Fibroblast of lung (primary cell): ENCODE measurements around the gene AANAT.

ENCODE experiments used
- EZH2 ChIP-seq: IDR thresholded peaks from 2 replicates; pipeline ENCODE4 v1.5.1; 2012; ENCODE audit warnings: low read length, control low read depth, mild to moderate bottlenecking; ENCODE audit errors: missing control alignments
- TF ChIP-seq, protein P1 (sequence below), 2 donors: IDR thresholded peaks in 1 of 2; conservative IDR thresholded peaks in 1 of 2; 1 replicate in 1 of 2; 2 replicates in 1 of 2; pipeline ENCODE4 v1.5.1; 2011 to 2012; ENCODE audit warnings: low read length in 2 of 2, control low read depth in 1 of 2, inconsistent platforms in 1 of 2, low read depth in 1 of 2, mild to moderate bottlenecking in 1 of 2

DNA sequence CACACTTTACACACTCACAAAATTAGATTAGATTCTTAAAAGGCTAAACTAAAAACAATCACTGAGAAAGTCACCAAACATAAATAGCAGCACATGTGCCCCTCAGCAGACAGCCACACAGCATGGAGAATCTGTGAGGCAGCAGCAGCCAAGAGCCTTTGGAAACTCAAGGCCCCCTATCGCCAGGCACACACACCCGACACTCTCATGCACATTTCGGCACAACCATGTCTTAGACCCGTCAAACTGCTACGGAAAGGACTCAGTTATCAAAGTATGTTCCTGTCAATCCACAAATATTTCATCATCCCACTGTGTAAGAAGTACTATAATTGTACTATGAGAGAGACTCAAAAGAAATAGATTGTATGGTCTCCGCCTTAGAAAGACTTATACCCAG lies 35.4 kb upstream of the AANAT start:
- TF ChIP-seq, protein P1, sequence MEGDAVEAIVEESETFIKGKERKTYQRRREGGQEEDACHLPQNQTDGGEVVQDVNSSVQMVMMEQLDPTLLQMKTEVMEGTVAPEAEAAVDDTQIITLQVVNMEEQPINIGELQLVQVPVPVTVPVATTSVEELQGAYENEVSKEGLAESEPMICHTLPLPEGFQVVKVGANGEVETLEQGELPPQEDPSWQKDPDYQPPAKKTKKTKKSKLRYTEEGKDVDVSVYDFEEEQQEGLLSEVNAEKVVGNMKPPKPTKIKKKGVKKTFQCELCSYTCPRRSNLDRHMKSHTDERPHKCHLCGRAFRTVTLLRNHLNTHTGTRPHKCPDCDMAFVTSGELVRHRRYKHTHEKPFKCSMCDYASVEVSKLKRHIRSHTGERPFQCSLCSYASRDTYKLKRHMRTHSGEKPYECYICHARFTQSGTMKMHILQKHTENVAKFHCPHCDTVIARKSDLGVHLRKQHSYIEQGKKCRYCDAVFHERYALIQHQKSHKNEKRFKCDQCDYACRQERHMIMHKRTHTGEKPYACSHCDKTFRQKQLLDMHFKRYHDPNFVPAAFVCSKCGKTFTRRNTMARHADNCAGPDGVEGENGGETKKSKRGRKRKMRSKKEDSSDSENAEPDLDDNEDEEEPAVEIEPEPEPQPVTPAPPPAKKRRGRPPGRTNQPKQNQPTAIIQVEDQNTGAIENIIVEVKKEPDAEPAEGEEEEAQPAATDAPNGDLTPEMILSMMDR (conservative IDR thresholded peaks at IDR 0.05 in 1 of 2, IDR thresholded peaks at IDR 0.05 in 1 of 2; ENCODE audit: low read depth in 1 of 2, low read length in 2 of 2) = no peak
- TF ChIP-seq EZH2 = no peak
